Lower lobe of right lung (tissue), 2 donors: ENCODE measurements around the gene SCRN1. TPM values are rescaled to one million over a fixed set of nuclear protein-coding genes. Genes with fewer than 3 reads are reported as not detected.
A peak's percentile ranks its signal among the peaks of the same experiment; 100 is the strongest.

Experiments used
- ATAC-seq, 2 donors: fragments of 200-7000 bp; cut with Tn5 transposase; one replicate each; pipeline ENCODE4 v1.9.1; 2020 to 2022; ENCODE audit warnings: mild to moderate bottlenecking in 2 of 2, moderate library complexity in 2 of 2
- DNase-seq: peaks from one replicate; pipeline ENCODE4 v3.0.0-alpha.2; 2020
- H3K27ac ChIP-seq: fragments of 200-600 bp; one replicate; pipeline ENCODE4 v1.8.0; 2022
- H3K27me3 ChIP-seq: fragments of 200-600 bp; one replicate; pipeline ENCODE4 v1.8.0; 2022; ENCODE audit warnings: low read depth
- H3K36me3 ChIP-seq: fragments of 200-600 bp; one replicate; pipeline ENCODE4 v1.8.0; 2022; ENCODE audit warnings: mild to moderate bottlenecking
- H3K4me1 ChIP-seq: fragments of 200-600 bp; one replicate; pipeline ENCODE4 v1.8.0; 2022
- H3K4me3 ChIP-seq: fragments of 200-600 bp; one replicate; pipeline ENCODE4 v1.8.0; 2022; ENCODE audit warnings: mild to moderate bottlenecking
- H3K9me3 ChIP-seq: fragments of 200-600 bp; one replicate; pipeline ENCODE4 v1.8.0; 2022
- CTCF ChIP-seq: fragments of 200-600 bp; IDR thresholded peaks from one replicate; pipeline ENCODE4 v1.8.0; 2022; ENCODE audit warnings: antibody characterized with exemption, mild to moderate bottlenecking
- intact Hi-C: fragments of 100-400 bp; cut with DNase I; formaldehyde crosslinking; loops from one replicate; pipeline ENCODE4 v1.11.0; 2022
- total RNA-seq: library from RNA; stranded (reverse); fragmentation: NEBNext Ultra II Directional; extraction: Animal tissue kit (Norgen Biotek cat#: 25700); gene quantifications from one replicate; pipeline ENCODE4 v1.2.1, GENCODE V29; 2021
- donor health status: DM: no; HTN: yes; CAD: no; lungs with severe emphysema.

SCRN1 gene
- total RNA-seq, 1 donor from 2014 or later: 28.2 TPM

GRCh38 chr7:29924006-29924405 is 65.6 kb downstream of the SCRN1 start:
- H3K9me3 ChIP-seq: no peaks in the 10 kb centered on the region
- H3K4me3 ChIP-seq: no peak overlapping the region
- no peak for DNase-seq
- H3K4me1 ChIP-seq: no peaks in the 10 kb centered on the region
- H3K27ac ChIP-seq: no peak overlapping the region
- no peaks in the 10 kb centered on the region for H3K27me3 ChIP-seq
- peaks cover 46% of the 10 kb centered on the region for H3K36me3 ChIP-seq
- no peak for ATAC-seq
- intact Hi-C loops: no loop called here
- no peak for TF ChIP-seq CTCF

- Histone ChIP-seq H3K27me3 (no peaks in the 10 kb centered on the region), H3K4me1 (no peaks in the 10 kb centered on the region), H3K4me3 (no peak overlapping the region), H3K36me3 (peaks cover 46% of the 10 kb centered on the region), H3K9me3 (no peaks in the 10 kb centered on the region), H3K27ac (no peak overlapping the region)
- no peak for TF ChIP-seq CTCF
- no peak for ATAC-seq
- intact Hi-C loops: no loop called here
- DNase-seq: no peak
Measured at GRCh38 chr7:29922921-29923700, 66.5 kb downstream of the SCRN1 start.

GRCh38 chr7:29921404-29922010 is 68.1 kb downstream of the SCRN1 start:
- DNase-seq (no peak), ATAC-seq (peak; percentile 88 to 91)
- Histone ChIP-seq H3K27ac (no peak overlapping the region), H3K4me1 (no peaks in the 10 kb centered on the region), H3K27me3 (no peaks in the 10 kb centered on the region), H3K9me3 (no peaks in the 10 kb centered on the region), H3K4me3 (no peak overlapping the region), H3K36me3 (peaks cover 41% of the 10 kb centered on the region)
- intact Hi-C loops: no loop called here
- TF ChIP-seq CTCF: peak; percentile 85

GRCh38 chr7:29920491-29920890 is 69.1 kb downstream of the SCRN1 start:
- TF ChIP-seq CTCF: no peak
- intact Hi-C loops: no loop called here
- DNase-seq: no peak
- Histone ChIP-seq H3K36me3 (peaks cover 41% of the 10 kb centered on the region), H3K4me1 (no peaks in the 10 kb centered on the region), H3K4me3 (no peak overlapping the region), H3K27ac (no peak overlapping the region), H3K27me3 (no peaks in the 10 kb centered on the region), H3K9me3 (no peaks in the 10 kb centered on the region)
- ATAC-seq: no peak

GRCh38 chr7:29919790-29920189 is 69.8 kb downstream of the SCRN1 start:
- Histone ChIP-seq H3K27ac (no peak overlapping the region), H3K36me3 (peaks cover 41% of the 10 kb centered on the region), H3K9me3 (no peaks in the 10 kb centered on the region), H3K4me1 (no peaks in the 10 kb centered on the region), H3K4me3 (no peak overlapping the region), H3K27me3 (no peaks in the 10 kb centered on the region)
- TF ChIP-seq CTCF: no peak
- ATAC-seq (no peak), DNase-seq (no peak)
- intact Hi-C loops: no loop called here
